NCI-H1417 treated with DMSO at 0.1 percent for 48 hours (cell line): Measurements from ENCODE around the gene BUB3.
"Not testable (repeated sequence)": the region's sequence is repeated elsewhere in the genome, so short reads cannot be mapped to it uniquely, and the experiment has no call there.

ENCODE experiments used
- DNase-seq: peaks from one replicate; lab custom pipeline; 2025; lab: John Stamatoyannopoulos, UW

The BUB3 gene

GRCh38 chr10:123153486-123154091, 613 bp upstream of the BUB3 start:
- no peak for DNase-seq

- no peak for DNase-seq
These were observed 706 bp downstream of the BUB3 start for GRCh38 chr10:123154711-123155505.

GRCh38 chr10:123156078-123156477, 1.9 kb downstream of the BUB3 start:
- DNase-seq = no peak

- no peak for DNase-seq
These were observed 3.0 kb downstream of the BUB3 start for GRCh38 chr10:123157210-123157609.

- DNase-seq = peak; percentile 9
These were observed 4.5 kb downstream of the BUB3 start for GRCh38 chr10:123158682-123159081.

- no peak for DNase-seq
These were observed 6.2 kb downstream of the BUB3 start for GRCh38 chr10:123160311-123160980.

- DNase-seq = no peak
These were observed 10.1 kb downstream of the BUB3 start for GRCh38 chr10:123164319-123164718.

- no peak for DNase-seq
These were observed 11.4 kb downstream of the BUB3 start for GRCh38 chr10:123165445-123166072.

GRCh38 chr10:123166618-123167017, 12.4 kb downstream of the BUB3 start:
- no peak for DNase-seq

GRCh38 chr10:123170961-123171360, 16.8 kb downstream of the BUB3 start:
- DNase-seq = no peak

- not testable (repeated sequence) for DNase-seq
These were observed 17.4 kb downstream of the BUB3 start for GRCh38 chr10:123171616-123172015.

- DNase-seq = no peak
These were observed 21.5 kb downstream of the BUB3 start for GRCh38 chr10:123175389-123176387.

- DNase-seq = not testable (repeated sequence)
These were observed 24.2 kb downstream of the BUB3 start for GRCh38 chr10:123178390-123178789.

GRCh38 chr10:123180101-123181090, 26.2 kb downstream of the BUB3 start:
- DNase-seq = no peak

- no peak for DNase-seq
These were observed 29.5 kb downstream of the BUB3 start for GRCh38 chr10:123183724-123184123.

- no peak for DNase-seq
These were observed 33.6 kb downstream of the BUB3 start for GRCh38 chr10:123187781-123188180.

GRCh38 chr10:123191886-123192285, 37.7 kb downstream of the BUB3 start:
- no peak for DNase-seq

- no peak for DNase-seq
These were observed 39.9 kb downstream of the BUB3 start for GRCh38 chr10:123194056-123194455.

GRCh38 chr10:123200531-123200930, 46.3 kb downstream of the BUB3 start:
- no peak for DNase-seq

GRCh38 chr10:123202506-123202905, 48.3 kb downstream of the BUB3 start:
- no peak for DNase-seq
